Measurements from ENCODE around the gene MICAL2.

- TF ChIP-seq ZNF274 (IDR thresholded peaks at IDR 0.05; ENCODE audit: low read depth, low read length), result no peak
- no peak for TF ChIP-seq POLR2A (IDR thresholded peaks at IDR 0.05; ENCODE audit: borderline replicate concordance, extremely low read depth, insufficient read depth, insufficient read length)
- no peak for TF ChIP-seq CTCF (IDR thresholded peaks at IDR 0.05 in 2 of 3, conservative IDR thresholded peaks at IDR 0.05 in 1 of 3; ENCODE audit: borderline replicate concordance in 1 of 3, insufficient read depth in 1 of 3, low read depth in 2 of 3, low read length in 2 of 3)
- TF ChIP-seq REST (IDR thresholded peaks at IDR 0.05; ENCODE audit: low read depth), result no peak
- TF ChIP-seq EZH2 (IDR thresholded peaks at IDR 0.05), result no peak
- no peak for TF ChIP-seq CEBPB (IDR thresholded peaks at IDR 0.05; ENCODE audit: low read depth)
- TF ChIP-seq YY1 (IDR thresholded peaks at IDR 0.05; ENCODE audit: extremely low read depth, insufficient replicate concordance, low read depth, low read length), result no peak
- TF ChIP-seq POLR2AphosphoS5 (IDR thresholded peaks at IDR 0.05; ENCODE audit: low read depth, low read length), result no peak
- no peak for TF ChIP-seq MAX (IDR thresholded peaks at IDR 0.05)
- no peak for TF ChIP-seq EGR1 (IDR thresholded peaks at IDR 0.05; ENCODE audit: low read depth)
- TF ChIP-seq JUND (IDR thresholded peaks at IDR 0.05), result no peak
These were observed 79.3 kb downstream of the MICAL2 start for GRCh38 chr11:12189543-12190235.

Data from HCT116 (cell line).